DND-41 (cell line): ENCODE data around the gene NUDT21.

Experiments
- EZH2 ChIP-seq: IDR thresholded peaks from 3 replicates; pipeline ENCODE4 v1.6.1; 2012; ENCODE audit warnings: borderline replicate concordance, low read depth, mild to moderate bottlenecking, moderate library complexity, low read length, inconsistent platforms; ENCODE audit not compliant: severe bottlenecking
- TF ChIP-seq, protein P1 (sequence below): IDR thresholded peaks from 2 replicates; pipeline ENCODE4 v1.5.1; 2012; ENCODE audit warnings: borderline replicate concordance, low read length, moderate library complexity, mild to moderate bottlenecking; ENCODE audit not compliant: poor library complexity, severe bottlenecking; ENCODE audit errors: extremely low read depth

DNA sequence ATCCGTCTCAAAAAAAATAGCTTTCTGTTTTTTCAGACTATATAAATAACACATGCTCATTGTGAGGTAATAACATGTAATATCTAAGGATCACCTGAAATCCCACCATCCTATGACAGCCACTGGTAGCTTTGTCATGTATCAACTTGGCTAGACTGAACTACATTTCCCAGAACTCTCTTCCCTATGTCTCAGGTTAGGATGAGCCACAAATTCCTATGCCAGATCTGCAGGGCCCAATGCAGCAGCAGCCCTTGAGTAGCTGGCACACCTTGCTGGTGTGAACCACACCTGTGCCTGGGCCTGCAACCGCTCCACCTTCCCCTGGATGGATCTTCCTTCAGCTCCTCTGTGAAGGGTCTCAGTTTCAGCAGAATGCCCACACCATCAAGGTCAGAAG, 28.3 kb upstream of the NUDT21 start:
- TF ChIP-seq, protein P1, sequence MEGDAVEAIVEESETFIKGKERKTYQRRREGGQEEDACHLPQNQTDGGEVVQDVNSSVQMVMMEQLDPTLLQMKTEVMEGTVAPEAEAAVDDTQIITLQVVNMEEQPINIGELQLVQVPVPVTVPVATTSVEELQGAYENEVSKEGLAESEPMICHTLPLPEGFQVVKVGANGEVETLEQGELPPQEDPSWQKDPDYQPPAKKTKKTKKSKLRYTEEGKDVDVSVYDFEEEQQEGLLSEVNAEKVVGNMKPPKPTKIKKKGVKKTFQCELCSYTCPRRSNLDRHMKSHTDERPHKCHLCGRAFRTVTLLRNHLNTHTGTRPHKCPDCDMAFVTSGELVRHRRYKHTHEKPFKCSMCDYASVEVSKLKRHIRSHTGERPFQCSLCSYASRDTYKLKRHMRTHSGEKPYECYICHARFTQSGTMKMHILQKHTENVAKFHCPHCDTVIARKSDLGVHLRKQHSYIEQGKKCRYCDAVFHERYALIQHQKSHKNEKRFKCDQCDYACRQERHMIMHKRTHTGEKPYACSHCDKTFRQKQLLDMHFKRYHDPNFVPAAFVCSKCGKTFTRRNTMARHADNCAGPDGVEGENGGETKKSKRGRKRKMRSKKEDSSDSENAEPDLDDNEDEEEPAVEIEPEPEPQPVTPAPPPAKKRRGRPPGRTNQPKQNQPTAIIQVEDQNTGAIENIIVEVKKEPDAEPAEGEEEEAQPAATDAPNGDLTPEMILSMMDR, result no peak
- no peak for TF ChIP-seq EZH2
